ENCODE measurements around the gene ZPBP2. TPM values are rescaled to one million over a fixed set of nuclear protein-coding genes. Genes with fewer than 3 reads are reported as not detected.
A peak's percentile ranks its signal among the peaks of the same experiment; 100 is the strongest.

The ZPBP2 gene
- total and polyA plus RNA-seq, 9 of the 15 experiments (the other 6 are each of a cell fraction or from before 2014, with no cell fraction given) = not detected

DNA sequence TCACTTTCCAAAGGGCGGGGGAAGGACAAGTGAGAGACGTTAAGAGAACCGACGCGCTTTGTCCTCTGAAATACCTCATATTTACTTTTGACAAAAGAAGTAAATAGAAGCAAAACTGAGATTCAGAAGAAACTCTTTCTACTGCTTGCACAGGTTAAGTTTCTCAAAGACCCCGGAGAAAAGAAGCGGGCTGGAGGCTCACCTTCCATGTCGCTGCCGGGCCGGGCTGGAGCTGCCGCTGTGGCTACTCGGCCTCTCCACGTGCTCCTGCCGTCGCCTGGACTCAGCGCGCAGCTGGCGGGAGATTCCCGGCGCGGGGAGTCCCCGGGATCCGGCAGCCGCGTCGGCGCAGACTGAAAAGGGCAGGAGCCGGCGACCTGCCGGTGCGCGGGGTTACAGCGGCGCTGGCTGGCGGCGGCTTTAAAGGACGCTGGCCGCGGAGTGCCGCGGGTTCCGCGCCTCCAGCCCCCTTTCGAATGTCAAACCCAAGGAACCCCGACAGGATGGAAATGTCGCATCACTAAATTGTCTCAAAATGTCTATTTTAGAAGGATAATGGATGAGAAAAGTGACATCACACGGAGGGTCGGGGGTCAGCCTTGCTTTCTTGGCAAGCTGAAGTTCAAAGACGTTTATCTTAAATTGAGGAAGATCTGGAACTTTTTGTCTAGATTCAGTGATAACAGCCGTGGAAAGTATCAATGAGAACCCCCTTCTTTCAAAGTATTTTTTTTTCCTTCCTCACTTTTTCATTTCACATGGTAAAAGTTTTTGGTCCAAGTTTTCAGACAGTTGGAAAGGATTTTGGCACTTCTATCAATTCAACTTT, 3.9 kb upstream of the ZPBP2 start, which contains the start of gene IKZF3 (continued):
- TF ChIP-seq POLR2AphosphoS2 (IDR thresholded peaks at IDR 0.05; ENCODE audit: low read length) = no peak
- TF ChIP-seq CXXC5 (CRISPR knock-in tag; IDR thresholded peaks at IDR 0.05) = peak; percentile 96
- no peak for TF ChIP-seq ZBED1 (IDR thresholded peaks at IDR 0.05)
- no peak for TF ChIP-seq DMBX1 (CRISPR knock-in tag; IDR thresholded peaks at IDR 0.05; ENCODE audit: borderline replicate concordance)
- TF ChIP-seq MCM5 (IDR thresholded peaks at IDR 0.05; ENCODE audit: low read depth) = no peak
- TF ChIP-seq ZBTB49 (CRISPR knock-in tag; IDR thresholded peaks at IDR 0.05; ENCODE audit: borderline replicate concordance) = no peak
- TF ChIP-seq ZNF830 (CRISPR knock-in tag; IDR thresholded peaks at IDR 0.05) = no peak
- TF ChIP-seq, protein P1, sequence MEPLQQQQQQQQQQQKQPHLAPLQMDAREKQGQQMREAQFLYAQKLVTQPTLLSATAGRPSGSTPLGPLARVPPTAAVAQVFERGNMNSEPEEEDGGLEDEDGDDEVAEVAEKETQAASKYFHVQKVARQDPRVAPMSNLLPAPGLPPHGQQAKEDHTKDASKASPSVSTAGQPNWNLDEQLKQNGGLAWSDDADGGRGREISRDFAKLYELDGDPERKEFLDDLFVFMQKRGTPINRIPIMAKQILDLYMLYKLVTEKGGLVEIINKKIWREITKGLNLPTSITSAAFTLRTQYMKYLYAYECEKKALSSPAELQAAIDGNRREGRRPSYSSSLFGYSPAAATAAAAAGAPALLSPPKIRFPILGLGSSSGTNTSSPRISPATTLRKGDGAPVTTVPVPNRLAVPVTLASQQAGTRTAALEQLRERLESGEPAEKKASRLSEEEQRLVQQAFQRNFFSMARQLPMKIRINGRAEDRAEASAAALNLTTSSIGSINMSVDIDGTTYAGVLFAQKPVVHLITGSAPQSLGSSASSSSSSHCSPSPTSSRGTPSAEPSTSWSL (CRISPR knock-in tag; IDR thresholded peaks at IDR 0.05; ENCODE audit: borderline replicate concordance) = no peak
- TF ChIP-seq KLF16 (IDR thresholded peaks at IDR 0.05) = no peak
- no peak for TF ChIP-seq MYNN (IDR thresholded peaks at IDR 0.05)
- TF ChIP-seq MYNN (CRISPR knock-in tag; IDR thresholded peaks at IDR 0.05) = no peak
- TF ChIP-seq ZNF347 (CRISPR knock-in tag; IDR thresholded peaks at IDR 0.05; ENCODE audit: low read depth) = no peak
- no peak for TF ChIP-seq U2AF2 (optimal IDR thresholded peaks at IDR 0.05; ENCODE audit: low read depth, low read length)
- 0 out of 2 replicates have a peak, but pooled peaks have one; percentile 27 for TF ChIP-seq BACH1 (tag; IDR thresholded peaks at IDR 0.05)
- no peak for TF ChIP-seq NR2C1 (IDR thresholded peaks at IDR 0.05)
- no peak for TF ChIP-seq NR2C1 (tag; IDR thresholded peaks at IDR 0.05)
- TF ChIP-seq, protein P2, sequence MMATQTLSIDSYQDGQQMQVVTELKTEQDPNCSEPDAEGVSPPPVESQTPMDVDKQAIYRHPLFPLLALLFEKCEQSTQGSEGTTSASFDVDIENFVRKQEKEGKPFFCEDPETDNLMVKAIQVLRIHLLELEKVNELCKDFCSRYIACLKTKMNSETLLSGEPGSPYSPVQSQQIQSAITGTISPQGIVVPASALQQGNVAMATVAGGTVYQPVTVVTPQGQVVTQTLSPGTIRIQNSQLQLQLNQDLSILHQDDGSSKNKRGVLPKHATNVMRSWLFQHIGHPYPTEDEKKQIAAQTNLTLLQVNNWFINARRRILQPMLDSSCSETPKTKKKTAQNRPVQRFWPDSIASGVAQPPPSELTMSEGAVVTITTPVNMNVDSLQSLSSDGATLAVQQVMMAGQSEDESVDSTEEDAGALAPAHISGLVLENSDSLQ (IDR thresholded peaks at IDR 0.05) = no peak
- no peak for TF ChIP-seq ZNF277 (CRISPR knock-in tag; IDR thresholded peaks at IDR 0.05; ENCODE audit: borderline replicate concordance)

Data from K562 (cell line).